Lower leg skin (tissue), 3 donors: ENCODE measurements around the gene MAN1C1.

Experiments used
- POLR2A ChIP-seq, 2 donors: fragments of 450-650 bp; IDR thresholded peaks; one replicate each; pipeline ENCODE4 v1.6.1; 2016 to 2017; ENCODE audit warnings: antibody characterized with exemption in 2 of 2, mild to moderate bottlenecking in 1 of 2, moderate library complexity in 1 of 2
- TF ChIP-seq, protein P1 (sequence below), 3 donors: fragments of 450-650 bp; IDR thresholded peaks; one replicate each; pipeline ENCODE4 v1.5.1; 2016; ENCODE audit warnings: antibody characterized with exemption in 3 of 3, mild to moderate bottlenecking in 3 of 3, moderate library complexity in 2 of 3

DNA sequence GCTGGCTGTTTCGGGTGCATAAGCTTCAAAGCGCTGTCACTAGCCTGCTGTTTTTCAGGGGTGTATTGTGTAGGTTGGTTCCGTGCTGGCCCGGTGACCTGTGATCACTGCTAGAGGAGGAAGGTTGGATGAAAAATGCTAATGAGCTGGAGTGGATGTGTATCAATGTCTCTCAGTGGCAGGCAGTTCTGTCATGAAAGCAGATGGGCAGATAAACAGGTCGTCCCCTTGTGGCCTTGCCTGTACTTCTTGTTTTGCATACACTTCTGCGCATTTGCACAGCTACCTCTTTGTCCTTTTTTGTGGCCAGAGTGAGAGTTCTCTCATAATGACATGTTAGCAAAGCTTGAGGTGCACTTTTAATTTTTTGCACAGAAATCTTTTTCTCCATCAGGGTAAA is 186.3 kb downstream of the MAN1C1 start:
- TF ChIP-seq, protein P1, sequence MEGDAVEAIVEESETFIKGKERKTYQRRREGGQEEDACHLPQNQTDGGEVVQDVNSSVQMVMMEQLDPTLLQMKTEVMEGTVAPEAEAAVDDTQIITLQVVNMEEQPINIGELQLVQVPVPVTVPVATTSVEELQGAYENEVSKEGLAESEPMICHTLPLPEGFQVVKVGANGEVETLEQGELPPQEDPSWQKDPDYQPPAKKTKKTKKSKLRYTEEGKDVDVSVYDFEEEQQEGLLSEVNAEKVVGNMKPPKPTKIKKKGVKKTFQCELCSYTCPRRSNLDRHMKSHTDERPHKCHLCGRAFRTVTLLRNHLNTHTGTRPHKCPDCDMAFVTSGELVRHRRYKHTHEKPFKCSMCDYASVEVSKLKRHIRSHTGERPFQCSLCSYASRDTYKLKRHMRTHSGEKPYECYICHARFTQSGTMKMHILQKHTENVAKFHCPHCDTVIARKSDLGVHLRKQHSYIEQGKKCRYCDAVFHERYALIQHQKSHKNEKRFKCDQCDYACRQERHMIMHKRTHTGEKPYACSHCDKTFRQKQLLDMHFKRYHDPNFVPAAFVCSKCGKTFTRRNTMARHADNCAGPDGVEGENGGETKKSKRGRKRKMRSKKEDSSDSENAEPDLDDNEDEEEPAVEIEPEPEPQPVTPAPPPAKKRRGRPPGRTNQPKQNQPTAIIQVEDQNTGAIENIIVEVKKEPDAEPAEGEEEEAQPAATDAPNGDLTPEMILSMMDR (IDR thresholded peaks at IDR 0.05) = no peak
- no peak for TF ChIP-seq POLR2A (IDR thresholded peaks at IDR 0.05)
